Measurements from ENCODE around the gene NTN1. TPM values are rescaled to one million over a fixed set of nuclear protein-coding genes. Genes with fewer than 3 reads are reported as not detected.

Gene NTN1
- total and polyA plus RNA-seq, 3 experiments from 2014 or later, result 0.24 to 0.33 TPM; not detected in 1

- peaks cover 0 to 10% (median 0%) of the 10 kb centered on the region in 3 donors for H3K4me1 Mint-ChIP-seq
- no peaks in the 10 kb centered on the region for H3K36me3 ChIP-seq (ENCODE audit: insufficient read depth, low read length)
- peak overlapping the region in 1 of 8 donors; percentile 76 for H3K27ac Mint-ChIP-seq
- no peak overlapping the region for H3K4me3 Mint-ChIP-seq
- DNase-seq, result no peak
- no peaks in the 10 kb centered on the region for H3K36me3 Mint-ChIP-seq
- no peak overlapping the region for H3K4me3 ChIP-seq (ENCODE audit: low read length)
- H3K9me3 ChIP-seq (ENCODE audit: low read length), result no peaks in the 10 kb centered on the region
- H3K27me3 Mint-ChIP-seq, result peaks cover 4 to 41% of the 10 kb centered on the region in 2 donors
- CTCF ChIA-PET, result no interaction called here
- no peak overlapping the region for H3K27ac ChIP-seq (ENCODE audit: low read depth, low read length)
- POLR2A ChIA-PET, result no interaction called here
- no peaks in the 10 kb centered on the region for H3K9me3 Mint-ChIP-seq
- H3K27me3 ChIP-seq (ENCODE audit: insufficient read depth, low read length, poor library complexity, severe bottlenecking), result peaks cover 3% of the 10 kb centered on the region
- no peaks in the 10 kb centered on the region for H3K4me1 ChIP-seq (ENCODE audit: insufficient read depth, low read length)
Observed at GRCh38 chr17:9125722-9126121, 104.4 kb downstream of the NTN1 start.

GRCh38 chr17:9127340-9127739 is 106.0 kb downstream of the NTN1 start:
- peaks cover 3% of the 10 kb centered on the region for H3K27me3 ChIP-seq (ENCODE audit: insufficient read depth, low read length, poor library complexity, severe bottlenecking)
- Mint-ChIP-seq H3K27me3 (peaks cover 5 to 30% of the 10 kb centered on the region in 2 donors), H3K27ac (no peak overlapping the region), H3K4me3 (no peak overlapping the region), H3K36me3 (no peaks in the 10 kb centered on the region), H3K9me3 (no peaks in the 10 kb centered on the region), H3K4me1 (peaks cover 0 to 10% (median 0%) of the 10 kb centered on the region in 3 donors)
- ChIA-PET POLR2A (no interaction called here), CTCF (no interaction called here)
- H3K27ac ChIP-seq (ENCODE audit: low read depth, low read length), result no peak overlapping the region
- H3K9me3 ChIP-seq (ENCODE audit: low read length), result no peaks in the 10 kb centered on the region
- H3K4me1 ChIP-seq (ENCODE audit: insufficient read depth, low read length), result no peaks in the 10 kb centered on the region
- no peak overlapping the region for H3K4me3 ChIP-seq (ENCODE audit: low read length)
- DNase-seq, result no peak
- no peaks in the 10 kb centered on the region for H3K36me3 ChIP-seq (ENCODE audit: insufficient read depth, low read length)

GRCh38 chr17:9131371-9131770 is 110.1 kb downstream of the NTN1 start:
- POLR2A ChIA-PET, result interaction anchor here (0.6 kb wide), 1 partner anchor 1994 kb away, joined by 3 read pairs; no protein-coding TSS in a partner anchor
- H3K27me3 ChIP-seq (ENCODE audit: insufficient read depth, low read length, poor library complexity, severe bottlenecking), result no peaks in the 10 kb centered on the region

GRCh38 chr17:9132291-9132690 is 111.0 kb downstream of the NTN1 start:
- peak overlapping the region in 1 of 8 donors; percentile 37 for H3K27ac Mint-ChIP-seq
- H3K4me3 ChIP-seq (ENCODE audit: low read length), result no peak overlapping the region
- no peaks in the 10 kb centered on the region for H3K4me1 ChIP-seq (ENCODE audit: insufficient read depth, low read length)
- no peaks in the 10 kb centered on the region for H3K36me3 ChIP-seq (ENCODE audit: insufficient read depth, low read length)
- no peak overlapping the region for H3K27ac ChIP-seq (ENCODE audit: low read depth, low read length)
- CTCF ChIA-PET, result no interaction called here
- no peaks in the 10 kb centered on the region for H3K9me3 Mint-ChIP-seq
- no peak for DNase-seq
- H3K27me3 ChIP-seq (ENCODE audit: insufficient read depth, low read length, poor library complexity, severe bottlenecking), result no peaks in the 10 kb centered on the region
- H3K27me3 Mint-ChIP-seq, result peaks cover 9 to 25% of the 10 kb centered on the region in 2 donors
- H3K4me1 Mint-ChIP-seq, result no peaks in the 10 kb centered on the region
- no peaks in the 10 kb centered on the region for H3K36me3 Mint-ChIP-seq
- H3K4me3 Mint-ChIP-seq, result no peak overlapping the region
- no peaks in the 10 kb centered on the region for H3K9me3 ChIP-seq (ENCODE audit: low read length)
- POLR2A ChIA-PET, result no interaction called here

More at GRCh38 chr17:9131371-9131770, 110.1 kb downstream of the NTN1 start:
- no peaks in the 10 kb centered on the region for H3K9me3 Mint-ChIP-seq
- H3K27me3 Mint-ChIP-seq, result peaks cover 8 to 25% of the 10 kb centered on the region in 2 donors
- H3K4me1 Mint-ChIP-seq, result no peaks in the 10 kb centered on the region
- no peaks in the 10 kb centered on the region for H3K36me3 Mint-ChIP-seq
- DNase-seq, result no peak
- Histone ChIP-seq H3K4me3 (ENCODE audit: low read length) (no peak overlapping the region), H3K36me3 (ENCODE audit: insufficient read depth, low read length) (no peaks in the 10 kb centered on the region), H3K27ac (ENCODE audit: low read depth, low read length) (no peak overlapping the region), H3K4me1 (ENCODE audit: insufficient read depth, low read length) (no peaks in the 10 kb centered on the region), H3K9me3 (ENCODE audit: low read length) (no peaks in the 10 kb centered on the region)
- no peak overlapping the region for H3K4me3 Mint-ChIP-seq
- H3K27ac Mint-ChIP-seq, result no peak overlapping the region
- CTCF ChIA-PET, result no interaction called here

- no peak for DNase-seq
- POLR2A ChIA-PET, result no interaction called here
- H3K36me3 ChIP-seq (ENCODE audit: insufficient read depth, low read length), result no peaks in the 10 kb centered on the region
- H3K27ac Mint-ChIP-seq, result no peak overlapping the region
- no peak overlapping the region for H3K4me3 Mint-ChIP-seq
- H3K36me3 Mint-ChIP-seq, result no peaks in the 10 kb centered on the region
- H3K27me3 Mint-ChIP-seq, result peaks cover 9 to 22% of the 10 kb centered on the region in 2 donors
- no peak overlapping the region for H3K4me3 ChIP-seq (ENCODE audit: low read length)
- no peaks in the 10 kb centered on the region for H3K27me3 ChIP-seq (ENCODE audit: insufficient read depth, low read length, poor library complexity, severe bottlenecking)
- CTCF ChIA-PET, result no interaction called here
- H3K4me1 Mint-ChIP-seq, result no peaks in the 10 kb centered on the region
- no peaks in the 10 kb centered on the region for H3K9me3 Mint-ChIP-seq
- H3K27ac ChIP-seq (ENCODE audit: low read depth, low read length), result no peak overlapping the region
- no peaks in the 10 kb centered on the region for H3K9me3 ChIP-seq (ENCODE audit: low read length)
- no peaks in the 10 kb centered on the region for H3K4me1 ChIP-seq (ENCODE audit: insufficient read depth, low read length)
Observed at GRCh38 chr17:9132944-9133610, 111.8 kb downstream of the NTN1 start.

- no peak overlapping the region for H3K27ac Mint-ChIP-seq
- H3K27me3 Mint-ChIP-seq, result peaks cover 5 to 29% of the 10 kb centered on the region in 2 donors
- no peak overlapping the region for H3K4me3 Mint-ChIP-seq
- H3K36me3 Mint-ChIP-seq, result no peaks in the 10 kb centered on the region
- no peaks in the 10 kb centered on the region for H3K9me3 ChIP-seq (ENCODE audit: low read length)
- H3K4me3 ChIP-seq (ENCODE audit: low read length), result no peak overlapping the region
- no peaks in the 10 kb centered on the region for H3K36me3 ChIP-seq (ENCODE audit: insufficient read depth, low read length)
- no peaks in the 10 kb centered on the region for H3K4me1 Mint-ChIP-seq
- DNase-seq, result no peak
- ChIA-PET POLR2A (no interaction called here), CTCF (no interaction called here)
- no peaks in the 10 kb centered on the region for H3K27me3 ChIP-seq (ENCODE audit: insufficient read depth, low read length, poor library complexity, severe bottlenecking)
- no peaks in the 10 kb centered on the region for H3K4me1 ChIP-seq (ENCODE audit: insufficient read depth, low read length)
- H3K27ac ChIP-seq (ENCODE audit: low read depth, low read length), result no peak overlapping the region
- H3K9me3 Mint-ChIP-seq, result no peaks in the 10 kb centered on the region
Observed at GRCh38 chr17:9138161-9138717, 116.9 kb downstream of the NTN1 start.

GRCh38 chr17:9139695-9140094 is 118.4 kb downstream of the NTN1 start:
- Mint-ChIP-seq H3K4me3 (no peak overlapping the region), H3K36me3 (no peaks in the 10 kb centered on the region), H3K27ac (no peak overlapping the region), H3K4me1 (no peaks in the 10 kb centered on the region), H3K9me3 (no peaks in the 10 kb centered on the region), H3K27me3 (peaks cover 5 to 25% of the 10 kb centered on the region in 2 donors)
- no peak for DNase-seq
- H3K27me3 ChIP-seq (ENCODE audit: insufficient read depth, low read length, poor library complexity, severe bottlenecking), result no peaks in the 10 kb centered on the region
- no peaks in the 10 kb centered on the region for H3K36me3 ChIP-seq (ENCODE audit: insufficient read depth, low read length)
- H3K4me3 ChIP-seq (ENCODE audit: low read length), result no peak overlapping the region
- no peak overlapping the region for H3K27ac ChIP-seq (ENCODE audit: low read depth, low read length)
- POLR2A ChIA-PET, result no interaction called here
- H3K9me3 ChIP-seq (ENCODE audit: low read length), result no peaks in the 10 kb centered on the region
- H3K4me1 ChIP-seq (ENCODE audit: insufficient read depth, low read length), result no peaks in the 10 kb centered on the region
- CTCF ChIA-PET, result no interaction called here

- no peaks in the 10 kb centered on the region for H3K36me3 Mint-ChIP-seq
- no peak overlapping the region for H3K27ac ChIP-seq (ENCODE audit: low read depth, low read length)
- no peak overlapping the region for H3K4me3 ChIP-seq (ENCODE audit: low read length)
- DNase-seq, result no peak
- H3K4me1 ChIP-seq (ENCODE audit: insufficient read depth, low read length), result no peaks in the 10 kb centered on the region
- no peak overlapping the region for H3K27ac Mint-ChIP-seq
- CTCF ChIA-PET, result no interaction called here
- no peaks in the 10 kb centered on the region for H3K4me1 Mint-ChIP-seq
- no peaks in the 10 kb centered on the region for H3K9me3 Mint-ChIP-seq
- H3K27me3 Mint-ChIP-seq, result peaks cover 3 to 18% of the 10 kb centered on the region in 2 donors
- no peaks in the 10 kb centered on the region for H3K9me3 ChIP-seq (ENCODE audit: low read length)
- no peak overlapping the region for H3K4me3 Mint-ChIP-seq
- no peaks in the 10 kb centered on the region for H3K27me3 ChIP-seq (ENCODE audit: insufficient read depth, low read length, poor library complexity, severe bottlenecking)
- POLR2A ChIA-PET, result no interaction called here
- H3K36me3 ChIP-seq (ENCODE audit: insufficient read depth, low read length), result no peaks in the 10 kb centered on the region
Observed at GRCh38 chr17:9140550-9141424, 119.5 kb downstream of the NTN1 start.
